ENCODE results near the gene NUMB.
"Not testable (repeated sequence)": the region's sequence is repeated elsewhere in the genome, so short reads cannot be mapped to it uniquely, and the experiment has no call there.

NUMB gene

DNA sequence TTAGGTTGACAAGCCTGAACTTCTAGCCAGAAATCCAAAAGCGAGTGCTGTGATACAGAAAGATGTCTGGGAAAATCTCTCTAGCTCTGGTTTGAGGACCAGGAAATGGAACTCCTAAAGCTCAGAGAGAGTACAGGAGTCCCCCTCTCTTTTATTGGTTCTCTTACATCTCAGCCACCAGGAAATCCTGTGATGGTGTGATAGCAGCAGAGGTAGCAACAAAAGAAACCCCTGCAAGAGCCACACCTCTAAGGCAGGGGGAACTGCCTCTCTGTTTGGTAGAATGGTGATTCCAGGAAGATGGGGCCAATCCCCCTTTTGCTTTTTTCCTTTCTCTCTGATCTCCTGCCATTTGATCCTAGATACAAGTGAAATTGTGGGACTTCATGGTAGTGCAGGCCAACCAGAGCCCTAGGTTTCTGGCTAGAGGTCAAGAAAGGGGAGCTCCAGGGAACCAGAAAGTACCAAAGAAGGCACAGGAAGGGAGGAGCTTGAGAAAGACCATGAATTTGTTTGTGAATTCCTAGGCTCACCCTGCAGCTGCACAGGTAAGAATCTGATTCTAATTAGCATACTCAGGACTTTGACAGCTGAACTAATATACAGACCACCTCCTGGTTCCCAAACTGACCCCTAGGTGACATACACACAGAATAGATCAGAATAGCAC is 132.6 kb downstream of the NUMB start:
- peak overlapping the region; percentile 71 for H3K27ac Mint-ChIP-seq
- DNase-seq, result no peak
- peaks cover 40% of the 10 kb centered on the region for H3K4me1 Mint-ChIP-seq (ENCODE audit: low read depth)
- no peaks in the 10 kb centered on the region for H3K9me3 Mint-ChIP-seq
- no peaks in the 10 kb centered on the region for H3K27me3 Mint-ChIP-seq
- no peak overlapping the region for H3K4me3 Mint-ChIP-seq
- H3K36me3 Mint-ChIP-seq (ENCODE audit: low read depth), result peaks cover 10% of the 10 kb centered on the region

GRCh38 chr14:73325063-73325462 is 133.3 kb downstream of the NUMB start:
- no peaks in the 10 kb centered on the region for H3K27me3 Mint-ChIP-seq
- H3K9me3 Mint-ChIP-seq, result no peaks in the 10 kb centered on the region
- peaks cover 10% of the 10 kb centered on the region for H3K36me3 Mint-ChIP-seq (ENCODE audit: low read depth)
- no peak for DNase-seq
- no peak overlapping the region for H3K4me3 Mint-ChIP-seq
- H3K27ac Mint-ChIP-seq, result peak overlapping the region; percentile 58
- peaks cover 40% of the 10 kb centered on the region for H3K4me1 Mint-ChIP-seq (ENCODE audit: low read depth)

DNA sequence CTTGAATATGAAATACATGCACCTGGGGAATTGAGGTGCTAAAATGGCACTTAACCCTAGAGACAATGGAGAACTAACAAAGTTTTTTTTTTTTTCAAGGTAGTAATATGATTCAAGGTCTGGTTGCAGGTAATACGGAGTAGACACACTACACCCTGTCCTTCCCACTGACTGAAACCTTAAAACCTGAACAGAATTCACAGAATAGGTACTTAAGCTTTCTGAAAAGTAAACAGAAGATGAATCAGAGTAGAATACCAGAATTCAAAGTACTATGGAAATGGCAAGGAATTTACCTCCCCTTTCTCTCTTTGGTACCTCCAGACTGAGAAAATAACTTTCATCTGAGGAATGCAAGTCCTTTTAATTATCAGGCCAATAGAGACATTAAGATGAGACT is 133.8 kb downstream of the NUMB start:
- Mint-ChIP-seq H3K27me3 (no peaks in the 10 kb centered on the region), H3K4me3 (no peak overlapping the region), H3K36me3 (ENCODE audit: low read depth) (peaks cover 12% of the 10 kb centered on the region), H3K9me3 (no peaks in the 10 kb centered on the region), H3K27ac (peak overlapping the region; percentile 58), H3K4me1 (ENCODE audit: low read depth) (peaks cover 40% of the 10 kb centered on the region)
- DNase-seq, result no peak

GRCh38 chr14:73323896-73324399 is 134.4 kb downstream of the NUMB start:
- Mint-ChIP-seq H3K27ac (no peak overlapping the region), H3K9me3 (no peaks in the 10 kb centered on the region), H3K36me3 (ENCODE audit: low read depth) (peaks cover 15% of the 10 kb centered on the region), H3K27me3 (no peaks in the 10 kb centered on the region), H3K4me1 (ENCODE audit: low read depth) (peaks cover 40% of the 10 kb centered on the region), H3K4me3 (no peak overlapping the region)
- DNase-seq, result no peak

GRCh38 chr14:73313151-73313550 is 145.2 kb downstream of the NUMB start:
- Mint-ChIP-seq H3K4me1 (ENCODE audit: low read depth) (peaks cover 11% of the 10 kb centered on the region), H3K9me3 (no peaks in the 10 kb centered on the region), H3K27ac (no peak overlapping the region), H3K27me3 (no peaks in the 10 kb centered on the region), H3K4me3 (no peak overlapping the region), H3K36me3 (ENCODE audit: low read depth) (peaks cover 6% of the 10 kb centered on the region)
- DNase-seq, result no peak

GRCh38 chr14:73312687-73313086 is 145.7 kb downstream of the NUMB start:
- no peaks in the 10 kb centered on the region for H3K9me3 Mint-ChIP-seq
- peaks cover 6% of the 10 kb centered on the region for H3K36me3 Mint-ChIP-seq (ENCODE audit: low read depth)
- DNase-seq, result no peak
- H3K4me1 Mint-ChIP-seq (ENCODE audit: low read depth), result peaks cover 11% of the 10 kb centered on the region
- no peaks in the 10 kb centered on the region for H3K27me3 Mint-ChIP-seq
- H3K27ac Mint-ChIP-seq, result no peak overlapping the region
- H3K4me3 Mint-ChIP-seq, result no peak overlapping the region

DNA sequence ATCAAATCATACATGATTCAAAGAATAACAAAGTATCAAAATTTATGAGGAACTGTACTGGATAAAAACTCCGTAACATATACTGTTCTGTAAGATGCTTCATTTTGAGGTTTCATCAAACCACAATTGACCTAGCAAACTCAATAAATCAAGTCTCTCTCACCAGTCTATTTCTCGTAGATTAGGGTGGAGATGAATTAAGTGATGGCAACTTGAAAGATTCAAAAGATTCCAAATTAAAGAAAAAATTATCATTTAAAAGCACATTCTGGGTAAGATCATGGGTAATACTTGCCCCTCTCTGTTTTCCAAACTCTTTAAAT is 146.7 kb downstream of the NUMB start:
- Mint-ChIP-seq H3K27ac (no peak overlapping the region), H3K36me3 (ENCODE audit: low read depth) (peaks cover 7% of the 10 kb centered on the region), H3K9me3 (no peaks in the 10 kb centered on the region), H3K4me1 (ENCODE audit: low read depth) (peaks cover 11% of the 10 kb centered on the region), H3K4me3 (no peak overlapping the region), H3K27me3 (no peaks in the 10 kb centered on the region)
- no peak for DNase-seq

- not testable (repeated sequence) for H3K27me3 Mint-ChIP-seq; H3K4me3 Mint-ChIP-seq; DNase-seq; H3K9me3 Mint-ChIP-seq; H3K27ac Mint-ChIP-seq; H3K36me3 Mint-ChIP-seq (ENCODE audit: low read depth)
- peaks cover 11% of the 10 kb centered on the region for H3K4me1 Mint-ChIP-seq (ENCODE audit: low read depth)
Measured at GRCh38 chr14:73309207-73309606, 149.1 kb downstream of the NUMB start.

- Mint-ChIP-seq H3K4me3 (no peak overlapping the region), H3K9me3 (no peaks in the 10 kb centered on the region), H3K4me1 (ENCODE audit: low read depth) (peaks cover 11% of the 10 kb centered on the region), H3K27me3 (no peaks in the 10 kb centered on the region), H3K36me3 (ENCODE audit: low read depth) (peaks cover 7% of the 10 kb centered on the region), H3K27ac (no peak overlapping the region)
- DNase-seq, result no peak
Measured at GRCh38 chr14:73307261-73307660, 151.1 kb downstream of the NUMB start.

DNA sequence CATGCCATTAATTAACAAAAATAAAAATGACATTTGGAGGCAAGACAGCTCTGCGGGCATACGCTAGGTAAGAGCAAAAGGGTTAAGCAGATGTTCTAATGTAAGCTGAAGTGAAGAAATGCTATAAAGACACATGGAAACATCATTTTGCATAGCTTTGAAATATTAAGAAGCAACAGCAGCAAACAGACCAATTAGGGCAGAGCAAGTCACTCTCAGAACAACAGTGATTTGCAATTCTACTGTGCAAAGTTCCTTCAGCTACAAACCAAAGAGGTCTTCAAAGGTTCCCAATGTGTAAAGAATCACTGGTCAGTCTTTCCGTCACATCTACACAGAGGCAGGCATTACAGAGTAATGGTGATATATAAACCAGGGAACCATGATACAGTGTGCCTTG is 152.8 kb downstream of the NUMB start:
- peaks cover 3% of the 10 kb centered on the region for H3K4me1 Mint-ChIP-seq (ENCODE audit: low read depth)
- no peak overlapping the region for H3K4me3 Mint-ChIP-seq
- H3K9me3 Mint-ChIP-seq, result no peaks in the 10 kb centered on the region
- peaks cover 2% of the 10 kb centered on the region for H3K36me3 Mint-ChIP-seq (ENCODE audit: low read depth)
- no peak overlapping the region for H3K27ac Mint-ChIP-seq
- no peaks in the 10 kb centered on the region for H3K27me3 Mint-ChIP-seq
- DNase-seq, result no peak

DNA sequence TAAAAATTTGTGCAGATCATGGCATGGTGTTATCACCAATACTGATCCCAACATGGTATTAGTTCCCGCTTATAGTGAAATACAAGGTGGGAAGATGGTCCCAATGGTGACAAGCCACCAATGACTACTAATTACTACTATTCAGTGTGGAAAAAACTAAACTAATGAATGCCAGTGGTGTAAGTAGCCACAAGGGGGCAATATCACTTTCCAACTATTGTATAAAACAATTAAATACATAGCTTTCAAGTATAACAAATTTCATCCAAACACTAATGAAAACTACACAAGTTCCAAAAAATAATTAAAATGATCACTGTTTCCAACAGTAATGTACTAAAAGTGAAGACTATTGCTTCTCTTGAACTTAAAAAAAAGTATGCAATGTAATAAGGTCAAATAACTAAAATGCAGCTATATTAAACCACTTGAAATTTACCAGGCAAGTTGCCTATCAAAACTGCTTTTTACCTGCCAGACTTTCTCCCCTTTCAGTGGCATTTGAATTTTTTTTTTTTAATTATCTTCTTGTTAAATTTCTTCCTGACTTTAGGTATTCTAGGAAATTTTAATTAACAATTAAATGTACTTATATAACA is 163.0 kb downstream of the NUMB start:
- Mint-ChIP-seq H3K9me3 (no peaks in the 10 kb centered on the region), H3K27me3 (no peaks in the 10 kb centered on the region), H3K27ac (no peak overlapping the region), H3K4me1 (ENCODE audit: low read depth) (peaks cover 25% of the 10 kb centered on the region), H3K36me3 (ENCODE audit: low read depth) (peaks cover 32% of the 10 kb centered on the region), H3K4me3 (no peak overlapping the region)
- DNase-seq, result no peak

DNA sequence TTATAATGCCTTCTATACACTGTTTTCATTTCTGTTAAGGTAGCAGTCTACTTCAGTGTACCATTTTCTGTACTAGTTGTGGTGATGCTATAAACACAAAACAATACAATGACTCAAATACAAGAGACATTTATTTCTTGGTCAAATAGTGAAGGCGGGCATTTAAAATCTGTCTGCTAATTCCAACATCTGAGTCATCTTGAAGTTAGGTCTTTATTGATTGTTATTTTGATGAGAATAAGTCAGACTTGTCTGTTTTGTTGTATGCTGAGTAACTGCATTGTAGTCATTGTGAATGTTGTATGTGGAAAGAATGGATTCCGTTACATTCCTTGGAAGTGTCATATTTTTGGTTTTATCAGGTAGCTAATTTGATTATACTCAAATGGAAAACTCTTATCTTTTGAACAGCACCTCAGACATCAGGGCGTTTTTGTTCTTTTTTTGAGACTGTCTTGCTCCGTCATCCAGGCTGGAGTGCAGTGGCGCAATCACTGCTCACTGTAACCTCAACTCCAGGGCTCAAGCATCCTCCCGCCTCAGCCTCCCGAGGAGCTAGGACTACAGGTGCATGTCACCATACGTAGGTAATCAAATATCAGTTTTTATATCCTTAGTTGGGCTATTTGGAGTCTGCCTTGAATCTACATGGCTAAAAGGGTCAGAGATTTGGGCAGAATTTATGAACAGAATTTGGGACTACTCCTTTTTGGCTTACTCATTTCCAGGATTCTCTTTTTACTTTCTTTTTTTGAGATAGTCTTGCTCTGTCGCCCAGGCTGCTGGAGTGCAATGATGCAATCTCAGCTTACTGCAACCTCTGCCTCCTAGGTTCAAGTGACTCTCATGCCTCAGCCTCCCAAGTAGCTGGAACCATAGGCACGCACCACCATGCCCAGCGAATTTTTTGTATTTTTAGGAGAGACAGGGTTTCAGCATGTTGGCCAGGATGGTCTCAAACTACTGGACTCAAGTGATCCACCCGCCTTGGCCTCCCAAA is 164.3 kb downstream of the NUMB start:
- no peak for DNase-seq
- Mint-ChIP-seq H3K4me1 (ENCODE audit: low read depth) (peaks cover 37% of the 10 kb centered on the region), H3K27me3 (no peaks in the 10 kb centered on the region), H3K4me3 (no peak overlapping the region), H3K27ac (no peak overlapping the region), H3K36me3 (ENCODE audit: low read depth) (peaks cover 34% of the 10 kb centered on the region), H3K9me3 (no peaks in the 10 kb centered on the region)

DNA sequence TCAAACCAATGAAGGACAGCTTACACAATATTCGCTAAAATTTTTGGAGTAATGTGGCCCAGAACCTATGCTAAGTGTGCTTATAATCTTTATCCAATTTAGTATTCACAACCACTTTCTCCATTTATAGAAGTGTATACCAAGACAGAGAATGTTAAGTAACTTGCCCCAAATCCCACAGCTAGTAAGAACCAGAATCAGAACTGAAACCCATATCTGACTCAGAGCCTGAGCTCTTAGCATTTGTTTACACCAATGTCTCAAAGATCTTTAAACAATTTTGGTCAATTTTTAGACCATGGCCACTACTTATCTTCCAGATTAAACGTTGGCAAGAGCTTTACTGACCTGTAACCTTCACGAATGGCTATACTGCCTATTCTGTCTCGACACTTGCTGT is 168.1 kb downstream of the NUMB start:
- peak overlapping the region; percentile 28 for H3K27ac Mint-ChIP-seq
- H3K4me3 Mint-ChIP-seq, result no peak overlapping the region
- no peak for DNase-seq
- peaks cover 40% of the 10 kb centered on the region for H3K4me1 Mint-ChIP-seq (ENCODE audit: low read depth)
- H3K36me3 Mint-ChIP-seq (ENCODE audit: low read depth), result peaks cover 52% of the 10 kb centered on the region
- H3K27me3 Mint-ChIP-seq, result no peaks in the 10 kb centered on the region
- no peaks in the 10 kb centered on the region for H3K9me3 Mint-ChIP-seq

DNA sequence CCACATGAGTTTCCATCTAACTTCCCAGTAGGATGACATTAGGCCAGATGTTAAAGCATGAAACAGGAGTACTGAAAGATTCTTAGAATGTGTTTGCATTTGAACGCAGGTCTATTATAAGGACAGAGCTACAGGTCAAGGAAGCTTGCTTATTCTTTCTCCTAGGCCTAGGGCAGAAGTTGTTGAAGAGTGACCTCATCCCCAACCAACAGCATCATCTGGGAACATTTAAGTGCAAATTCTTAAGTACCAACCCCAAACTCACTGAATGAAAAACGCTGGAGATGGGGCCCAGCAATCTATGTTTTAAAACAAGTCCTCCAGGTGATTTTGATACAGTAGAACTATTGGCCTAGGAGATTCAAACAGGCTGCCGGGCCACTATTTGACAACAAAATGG is 168.6 kb downstream of the NUMB start:
- no peak overlapping the region for H3K4me3 Mint-ChIP-seq
- no peaks in the 10 kb centered on the region for H3K9me3 Mint-ChIP-seq

GRCh38 chr14:73289308-73289707 is 169.0 kb downstream of the NUMB start:
- no peak for DNase-seq
- Mint-ChIP-seq H3K4me3 (no peak overlapping the region), H3K27me3 (no peaks in the 10 kb centered on the region), H3K27ac (no peak overlapping the region), H3K4me1 (ENCODE audit: low read depth) (peaks cover 40% of the 10 kb centered on the region), H3K9me3 (no peaks in the 10 kb centered on the region), H3K36me3 (ENCODE audit: low read depth) (peaks cover 58% of the 10 kb centered on the region)

More for the DNA sequence above, 168.6 kb downstream of the NUMB start:
- Mint-ChIP-seq H3K4me1 (ENCODE audit: low read depth) (peaks cover 40% of the 10 kb centered on the region), H3K27ac (peak overlapping the region; percentile 28), H3K27me3 (no peaks in the 10 kb centered on the region), H3K36me3 (ENCODE audit: low read depth) (peaks cover 57% of the 10 kb centered on the region)
- no peak for DNase-seq

All from activated T-cell treated with anti-CD3 and anti-CD28 coated beads, Interleukin-2, amount 50 U/mL, for 24 hours (primary cell).